ENCODE measurements around the gene OPHN1.
A peak's percentile ranks its signal among the peaks of the same experiment; 100 is the strongest.

Gene OPHN1

DNA sequence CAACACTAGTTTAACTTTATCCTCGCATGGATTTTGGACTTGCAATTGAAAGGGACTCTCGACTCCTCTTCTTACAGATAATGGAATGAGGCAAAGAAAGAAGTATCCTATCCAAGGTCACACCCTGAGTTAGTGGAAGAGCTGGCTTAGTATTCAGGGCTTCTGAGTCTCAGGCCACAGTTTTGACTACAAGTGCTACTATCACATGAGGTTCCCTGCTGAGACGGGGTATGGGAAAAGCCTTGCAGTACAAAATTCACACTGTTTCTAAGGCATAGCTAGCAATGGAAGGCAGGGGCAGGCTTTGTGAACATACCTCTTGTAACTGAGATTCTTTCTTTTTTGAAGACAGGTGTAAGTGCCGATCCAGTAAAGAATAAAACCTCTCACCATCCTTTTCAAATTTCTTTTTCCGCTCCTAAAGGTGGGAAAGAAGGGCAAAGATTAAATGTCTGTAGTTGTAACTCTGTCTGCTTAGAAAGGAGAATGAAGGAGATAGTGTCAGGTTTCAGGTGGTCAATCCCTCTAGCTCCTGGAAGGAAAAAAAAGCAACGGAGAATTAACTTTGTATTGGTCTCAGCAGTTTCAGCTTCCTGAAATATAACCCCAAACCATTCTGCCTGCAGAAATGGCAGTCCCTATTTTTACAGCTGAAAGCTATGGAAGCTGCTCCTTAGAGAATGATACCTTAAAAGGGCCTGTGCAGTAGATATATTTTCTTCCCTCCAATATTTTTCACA lies 199.0 kb downstream of the OPHN1 start:
- no peak for DNase-seq

DNA sequence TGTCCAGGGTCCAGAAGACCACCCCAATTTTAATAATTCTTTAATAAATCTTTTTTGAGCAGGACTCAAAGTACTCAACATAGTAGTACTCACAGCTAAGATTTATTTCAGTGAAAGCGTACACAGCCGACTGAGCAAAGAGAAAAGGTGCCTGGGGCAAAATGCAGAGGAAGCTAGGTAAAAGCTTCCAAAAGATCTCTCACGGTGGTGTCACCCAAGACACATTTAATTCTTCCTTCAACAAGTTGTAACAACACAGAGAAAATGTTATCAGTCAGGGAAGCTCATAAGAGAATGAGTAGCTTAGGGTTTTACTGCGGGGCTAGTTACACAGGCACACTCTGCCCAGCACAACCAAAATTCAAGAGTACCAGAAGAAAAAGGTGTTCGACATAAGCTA lies 201.1 kb downstream of the OPHN1 start:
- DNase-seq, result no peak

DNA sequence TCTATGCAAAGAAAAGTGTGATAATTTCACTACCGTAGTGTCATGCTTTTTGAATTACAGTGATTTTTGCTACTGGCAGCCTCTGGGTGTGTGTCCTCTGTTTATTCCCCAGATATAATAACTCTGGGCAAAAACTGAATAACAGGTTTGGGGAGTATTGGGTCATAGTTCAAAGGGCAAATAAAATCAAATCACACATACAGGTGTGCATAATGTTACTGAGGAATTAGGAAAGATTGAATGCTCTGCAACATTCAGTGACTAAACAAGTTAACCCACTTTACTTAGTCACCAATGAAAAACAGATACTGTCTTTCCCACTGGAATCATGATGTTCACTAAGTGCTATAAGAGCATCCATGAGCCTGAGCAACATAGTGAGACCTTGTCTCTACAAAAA lies 224.3 kb downstream of the OPHN1 start:
- DNase-seq, result no peak

- no peak for DNase-seq
Observed at GRCh38 chrX:68204521-68205038, 228.7 kb downstream of the OPHN1 start.

- DNase-seq, result no peak
Observed at GRCh38 chrX:68203646-68204045, 229.6 kb downstream of the OPHN1 start.

GRCh38 chrX:68203211-68203610 lies 230.1 kb downstream of the OPHN1 start:
- no peak for DNase-seq

DNA sequence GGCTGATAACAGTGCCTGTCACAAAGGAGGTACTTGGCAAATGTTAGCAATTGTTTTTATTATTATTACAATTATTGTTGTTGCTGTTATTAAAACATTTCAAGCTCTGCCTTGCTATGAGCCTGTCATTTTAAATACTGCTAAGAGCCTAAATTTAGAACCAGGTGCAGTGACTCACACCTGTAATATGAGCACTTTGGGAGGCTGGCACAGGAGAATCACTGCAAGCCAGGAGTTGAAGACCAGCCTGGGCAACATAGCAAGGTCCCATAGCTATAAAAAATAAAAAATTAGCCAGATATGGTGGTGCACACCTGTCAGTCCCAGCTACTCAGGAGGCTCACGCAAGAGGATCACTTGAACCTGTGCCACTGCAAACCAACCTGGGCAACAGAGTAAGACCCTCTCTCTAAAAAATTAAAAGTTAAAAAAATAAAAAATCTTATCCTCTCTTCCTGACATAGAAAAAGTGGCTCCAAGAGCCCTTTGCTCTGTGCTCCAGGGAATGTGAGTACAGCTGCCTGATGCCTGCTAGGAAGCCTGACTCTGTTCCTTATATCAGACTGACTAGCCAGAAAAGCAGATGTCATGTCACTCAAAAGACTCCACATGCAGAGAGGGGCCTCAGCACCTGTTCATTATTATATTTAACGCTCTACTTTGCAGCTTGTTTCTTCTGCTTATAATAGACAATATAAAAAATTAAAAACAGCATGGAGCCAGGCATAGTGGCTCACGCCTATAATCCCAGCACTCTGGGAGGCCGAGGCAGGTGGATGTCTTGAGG lies 234.0 kb downstream of the OPHN1 start:
- no peak for DNase-seq

DNA sequence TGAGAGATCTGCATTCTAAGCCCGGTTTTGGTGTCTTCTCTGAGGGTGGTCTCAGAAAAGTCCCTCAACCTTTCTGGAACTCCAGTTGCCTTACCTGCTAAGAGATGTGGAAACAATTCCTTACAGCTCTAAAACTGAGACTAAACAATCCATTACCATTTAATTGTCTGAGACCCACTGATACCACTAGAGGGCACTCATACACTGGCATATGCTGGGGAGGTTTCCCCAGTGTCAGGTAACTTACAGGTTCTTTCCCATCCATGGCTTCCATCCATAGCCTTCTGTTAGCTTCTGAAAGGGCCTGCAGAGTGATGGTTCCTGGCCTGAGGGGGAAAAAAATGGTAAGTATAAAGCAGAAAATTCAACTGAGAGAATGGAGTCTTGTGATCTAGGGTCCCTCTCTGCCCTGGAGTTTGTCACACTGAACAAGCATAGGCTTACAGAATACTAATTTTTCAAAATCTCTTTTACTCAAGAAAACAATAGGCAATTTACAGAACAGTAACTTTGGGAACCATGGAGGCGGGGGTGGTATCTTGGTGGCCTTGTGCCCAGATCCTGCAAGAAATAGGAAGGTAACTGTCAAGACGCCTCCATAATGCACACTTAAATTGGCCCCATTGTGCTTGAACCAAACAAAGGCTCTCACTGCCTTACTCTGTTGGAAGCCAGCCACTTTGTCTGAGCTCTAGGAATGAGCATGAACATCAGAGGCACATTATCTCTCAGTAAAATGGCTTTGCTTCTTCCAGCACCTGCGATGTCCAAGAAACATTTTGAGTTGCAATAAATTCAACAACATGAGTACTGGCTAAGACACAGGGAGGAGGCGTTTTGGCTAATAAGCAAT lies 236.1 kb downstream of the OPHN1 start:
- DNase-seq, result peak; percentile 69

DNA sequence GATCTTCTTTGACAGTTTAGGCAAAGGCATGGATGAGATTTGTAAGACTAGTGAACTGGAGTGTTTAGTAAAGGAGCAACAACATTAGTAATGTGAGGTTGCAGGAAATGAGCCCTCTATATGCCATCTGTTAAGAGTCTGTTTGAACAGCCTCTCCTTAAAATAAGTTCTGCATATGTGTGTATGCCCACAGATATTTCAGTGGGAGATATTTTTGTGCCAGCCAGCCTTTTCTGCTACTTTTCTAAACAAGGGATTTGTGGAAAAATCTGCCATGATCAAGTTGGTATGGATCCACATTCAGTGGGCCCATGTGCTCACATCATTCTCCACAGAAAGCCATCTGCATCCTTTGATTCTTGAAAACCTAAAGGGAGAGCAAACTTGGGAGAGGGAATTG lies 237.7 kb downstream of the OPHN1 start:
- no peak for DNase-seq

DNA sequence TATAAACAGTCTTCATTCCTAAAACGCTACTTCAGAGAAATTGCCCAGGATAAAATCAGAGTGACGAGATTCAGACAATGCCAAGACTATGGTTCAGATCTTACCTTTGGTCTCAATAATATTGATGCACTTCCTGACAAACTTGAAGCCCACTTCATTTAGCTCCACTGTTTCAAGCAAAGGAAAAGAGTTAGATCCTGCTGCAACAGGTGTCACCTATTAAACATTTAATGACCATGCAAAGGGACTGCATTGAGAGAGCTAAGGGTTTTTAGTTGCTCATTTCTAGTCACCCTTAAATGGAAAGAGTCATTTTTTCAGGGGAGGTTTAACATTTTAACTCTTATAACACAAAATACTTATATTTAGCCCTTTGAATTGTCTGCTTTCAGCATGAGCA lies 239.5 kb downstream of the OPHN1 start:
- no peak for DNase-seq

GRCh38 chrX:68193234-68193633 lies 240.1 kb downstream of the OPHN1 start:
- no peak for DNase-seq

- DNase-seq, result no peak
Observed at GRCh38 chrX:68190799-68191198, 242.5 kb downstream of the OPHN1 start.

DNA sequence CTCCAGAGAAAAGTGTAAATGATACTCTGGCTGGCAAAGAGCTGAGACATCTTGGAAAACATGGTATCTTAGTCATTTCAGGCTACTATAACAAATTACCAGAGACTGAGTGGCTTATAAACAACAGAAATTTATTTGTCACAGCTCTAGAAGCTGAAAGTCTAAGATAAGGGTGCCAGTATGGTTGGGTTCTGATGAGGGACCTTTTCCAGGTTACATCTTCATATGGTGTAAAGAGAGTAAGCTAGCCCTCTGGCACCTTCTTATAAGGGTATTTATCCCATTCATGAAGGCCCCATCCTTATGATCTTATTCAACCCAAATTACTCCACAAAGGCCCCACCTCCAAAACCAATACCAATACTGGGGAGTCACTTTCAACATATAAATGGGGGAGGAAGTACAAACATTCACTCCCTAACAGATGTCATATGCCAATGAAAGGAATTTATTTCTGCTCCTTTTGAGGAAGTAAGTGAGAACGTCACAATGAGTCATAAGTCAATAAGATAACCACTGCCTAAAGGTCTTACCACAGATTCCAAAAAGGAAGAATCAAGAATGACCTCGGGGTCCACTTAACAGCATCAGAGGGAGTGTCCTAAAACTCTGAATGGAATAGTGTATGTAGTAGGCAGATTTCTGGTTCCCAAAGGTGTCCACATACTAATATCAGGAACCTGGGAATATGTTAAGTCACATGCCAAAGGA lies 246.6 kb downstream of the OPHN1 start:
- DNase-seq, result peak; percentile 29

DNA sequence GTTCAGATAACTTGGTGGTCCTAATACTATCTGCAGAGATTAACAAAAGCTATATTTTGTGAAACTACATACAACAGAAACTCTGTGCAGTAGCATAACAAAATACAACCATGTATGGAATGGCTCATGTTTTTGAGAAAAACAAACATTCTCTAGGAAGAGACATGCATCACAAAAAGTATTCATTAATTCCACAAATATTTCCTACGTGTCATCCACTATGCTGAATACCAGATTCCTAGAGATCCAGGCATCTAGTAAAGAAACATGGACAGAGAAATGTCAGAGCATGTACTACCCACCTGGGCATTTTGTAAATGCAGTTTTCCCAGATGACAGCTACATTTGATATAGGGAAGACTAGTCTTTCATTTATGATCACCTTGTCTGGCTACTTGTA lies 248.1 kb downstream of the OPHN1 start:
- DNase-seq, result no peak

- DNase-seq, result peak; percentile 71
Observed at GRCh38 chrX:68183612-68184214, 249.6 kb downstream of the OPHN1 start.

- DNase-seq, result peak; percentile 25
Observed at GRCh38 chrX:68180579-68180978, 252.7 kb downstream of the OPHN1 start.

- no peak for DNase-seq
Observed at GRCh38 chrX:68179355-68179754, 253.9 kb downstream of the OPHN1 start.

DNA sequence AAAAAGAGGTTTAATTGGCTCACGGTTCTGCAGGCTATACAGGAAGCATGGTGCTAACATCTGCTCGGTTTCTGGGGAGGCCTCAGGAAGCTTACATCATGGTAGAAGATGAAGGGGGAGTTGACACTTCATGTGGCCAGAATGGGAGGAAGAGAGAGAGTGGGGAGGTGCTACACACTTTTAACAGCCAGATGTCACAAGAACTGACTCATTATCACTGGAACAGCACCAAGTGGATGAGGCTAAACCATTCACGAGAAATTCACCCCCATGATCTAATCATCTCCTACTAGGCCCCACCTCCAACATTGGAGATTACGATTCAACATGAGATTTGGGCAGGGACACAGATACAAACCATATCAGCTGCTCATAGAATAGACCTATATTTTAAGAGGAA lies 255.8 kb downstream of the OPHN1 start:
- DNase-seq, result peak; percentile 5

DNA sequence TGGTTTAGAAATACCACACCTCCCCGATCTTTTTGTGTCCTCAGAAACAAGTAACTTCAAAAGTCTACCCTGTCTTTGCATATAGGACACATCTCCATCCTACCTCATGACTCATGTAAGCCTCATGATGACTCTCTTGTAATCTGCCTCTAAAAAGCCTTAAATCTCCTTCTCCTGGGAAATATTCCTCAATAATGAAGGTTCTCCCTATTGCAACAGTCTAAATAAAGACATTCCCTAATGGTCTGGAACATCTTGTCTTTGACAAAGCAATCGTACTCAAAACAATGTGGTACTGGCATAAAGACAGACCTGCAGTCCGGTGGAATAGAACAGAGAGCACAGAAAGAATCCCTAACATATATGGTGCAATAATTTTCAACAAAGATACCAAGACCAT lies 257.7 kb downstream of the OPHN1 start:
- no peak for DNase-seq

- peak; percentile 51 for DNase-seq
Observed at GRCh38 chrX:68163441-68163840, 269.9 kb downstream of the OPHN1 start.

DNA sequence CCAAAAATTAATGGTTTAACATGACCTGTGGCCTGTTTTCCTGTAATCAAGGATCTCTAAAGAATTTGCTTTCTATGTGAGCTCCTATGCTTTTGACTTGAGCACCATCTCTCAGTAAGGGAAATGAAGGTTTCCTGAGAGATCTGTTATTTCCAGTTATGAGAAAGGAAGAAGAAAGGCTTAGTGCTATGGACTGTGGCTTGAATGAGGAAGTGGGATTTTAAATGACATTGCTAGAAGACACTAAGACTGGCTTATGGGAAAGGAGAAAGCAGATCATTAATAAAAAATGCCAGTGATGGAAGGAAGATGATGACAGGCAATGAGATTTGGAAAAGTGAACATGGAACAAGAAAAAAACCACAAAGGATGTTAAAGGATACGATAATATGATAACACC lies 285.4 kb downstream of the OPHN1 start:
- DNase-seq, result no peak

GRCh38 chrX:68146054-68146453 lies 287.2 kb downstream of the OPHN1 start:
- DNase-seq, result peak; percentile 50

All from hematopoietic multipotent progenitor cell treated with erythropoietin and hydrocortisone succinate and interleukin-3 and kit ligand, for 6 days (in vitro differentiated cells).